Spinal cord (tissue), 10 donors: ENCODE results near the gene WLS. TPM values are rescaled to one million over a fixed set of nuclear protein-coding genes. Genes with fewer than 3 reads are reported as not detected.
"Not testable (repeated sequence)": the region's sequence is repeated elsewhere in the genome, so short reads cannot be mapped to it uniquely, and the experiment has no call there.

Source experiments
- DNase-seq, 6 donors: peaks; one replicate each; pipeline versions ENCODE4 v3.0.0 to v3.0.0-alpha.2; 2013 to 2015; ENCODE audit warnings: low spot score in 6 of 6, low read depth in 4 of 6
- H3K27ac ChIP-seq: one replicate; pipeline ENCODE4 v1.5.1; 2013; ENCODE audit warnings: low read depth, low read length, control low read depth
- H3K27me3 ChIP-seq: one replicate; pipeline ENCODE4 v1.6.1; 2013; ENCODE audit warnings: low read length; ENCODE audit not compliant: control insufficient read depth, insufficient read depth
- H3K36me3 ChIP-seq: one replicate; pipeline ENCODE4 v1.6.1; 2013; ENCODE audit warnings: low read length; ENCODE audit not compliant: control insufficient read depth, insufficient read depth
- H3K4me1 ChIP-seq: one replicate; pipeline ENCODE4 v1.6.1; 2013; ENCODE audit warnings: low read length; ENCODE audit not compliant: control insufficient read depth, insufficient read depth
- H3K4me3 ChIP-seq: one replicate; pipeline ENCODE4 v1.5.1; 2013; ENCODE audit warnings: low read depth, low read length, control low read depth
- H3K9me3 ChIP-seq: one replicate; pipeline ENCODE4 v1.6.1; 2013; ENCODE audit warnings: low read length; ENCODE audit not compliant: control insufficient read depth, insufficient read depth
- WGBS: methylation state at CpG from one replicate; pipeline ENCODE4 v1.1.5; 2013; ENCODE audit warnings: missing lambda C conversion rate; ENCODE audit not compliant: insufficient coverage; 5-methylcytosine and 5-hydroxymethylcytosine counted together
- polyA plus RNA-seq, 2 donors: library from polyadenylated mRNA; unstranded; fragments of 120-200 nt; gene quantifications; one replicate each; pipeline ENCODE4 v1.2.1, GENCODE V29; 2013; ENCODE audit not compliant: insufficient read length in 2 of 2
- total RNA-seq, 2 donors: library from RNA; depleted of rRNA in 1 of 2; stranded (reverse); fragments of 120-200 nt in 1 of 2; fragments of >200 nt in 1 of 2; gene quantifications; one replicate each; pipeline versions ENCODE4 v1.2.3 to v1.2.4, GENCODE V29; 2013 to 2014
- donor health status: healthy.

WLS gene
- total and polyA plus RNA-seq, 4 donors = 90.4 to 209 (median 124) TPM

DNA sequence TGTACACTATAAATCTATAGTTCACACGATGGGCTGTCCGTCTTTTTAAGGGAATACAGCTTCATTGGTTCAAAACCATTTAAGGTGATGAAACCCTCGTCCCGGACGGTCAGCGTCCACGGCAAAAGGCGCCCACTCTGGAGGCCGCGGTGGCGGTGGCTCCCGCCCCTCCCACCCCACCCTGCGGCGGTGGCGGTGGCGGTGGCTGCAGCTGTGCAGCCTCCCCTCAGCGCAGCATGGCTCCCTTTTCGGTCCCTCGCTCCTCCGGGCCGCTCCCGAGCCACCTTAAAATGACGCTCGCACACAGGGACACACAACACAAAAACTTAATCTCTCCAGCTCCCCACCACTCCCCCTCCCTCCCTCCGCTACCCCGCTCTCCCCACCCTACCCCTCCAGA is 69.1 kb downstream of the WLS start:
- Histone ChIP-seq H3K9me3 (no peaks in the 10 kb centered on the region), H3K36me3 (peaks cover 7% of the 10 kb centered on the region), H3K4me1 (peaks cover 4% of the 10 kb centered on the region), H3K4me3 (no peak overlapping the region), H3K27me3 (no peaks in the 10 kb centered on the region), H3K27ac (no peak overlapping the region)
- 97% methylated on average over 12 of the region's 26 CpGs for WGBS
- no peak for DNase-seq

DNA sequence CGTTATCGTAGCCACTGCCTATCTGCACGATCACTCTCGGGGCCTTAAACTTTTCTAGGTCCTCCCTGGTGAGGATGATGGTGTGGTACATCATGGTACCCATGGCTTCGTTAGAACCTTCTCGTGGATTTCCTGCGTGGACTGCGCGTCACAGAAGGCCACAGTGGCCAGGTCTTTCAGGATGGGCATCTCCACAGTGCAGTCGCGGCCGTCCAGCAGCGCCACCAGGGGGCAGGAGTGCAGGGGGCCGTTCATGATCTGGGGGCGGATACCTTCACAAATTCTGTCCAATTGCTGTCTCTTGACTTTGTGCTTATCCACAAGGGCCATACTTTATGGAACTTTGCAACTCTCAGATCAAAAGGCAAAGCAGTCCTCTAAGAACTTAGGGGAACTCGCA is 69.6 kb downstream of the WLS start:
- Histone ChIP-seq H3K27me3 (no peaks in the 10 kb centered on the region), H3K36me3 (peaks cover 7% of the 10 kb centered on the region), H3K4me1 (peaks cover 4% of the 10 kb centered on the region), H3K4me3 (no peak overlapping the region), H3K27ac (no peak overlapping the region), H3K9me3 (no peaks in the 10 kb centered on the region)
- whole genome bisulfite sequencing = 97% methylated on average over 12 of the region's 16 CpGs
- DNase-seq = no peak

- not testable (repeated sequence) for H3K27ac ChIP-seq, H3K36me3 ChIP-seq, H3K4me1 ChIP-seq, H3K27me3 ChIP-seq, DNase-seq, H3K9me3 ChIP-seq, H3K4me3 ChIP-seq
- 98% methylated on average over 6 of the region's 12 CpGs for WGBS
Measured at GRCh38 chr1:68161672-68162071, 70.7 kb downstream of the WLS start.

GRCh38 chr1:68160935-68161334 is 71.4 kb downstream of the WLS start:
- H3K9me3 ChIP-seq, H3K4me1 ChIP-seq, H3K27me3 ChIP-seq, DNase-seq, H3K27ac ChIP-seq, H3K4me3 ChIP-seq, H3K36me3 ChIP-seq: not testable (repeated sequence)
- no CpG with 5 or more reads among the region's 2 CpGs for WGBS

GRCh38 chr1:68160021-68160420 is 72.3 kb downstream of the WLS start:
- Histone ChIP-seq H3K9me3 (no peaks in the 10 kb centered on the region), H3K27me3 (no peaks in the 10 kb centered on the region), H3K4me1 (peaks cover 4% of the 10 kb centered on the region), H3K36me3 (peaks cover 7% of the 10 kb centered on the region), H3K4me3 (no peak overlapping the region), H3K27ac (no peak overlapping the region)
- DNase-seq = no peak
- no CpG with 5 or more reads among the region's 1 CpG for WGBS

- no peaks in the 10 kb centered on the region for H3K27me3 ChIP-seq
- no peak overlapping the region for H3K27ac ChIP-seq
- 83% methylated on average over 6 of the region's 8 CpGs for WGBS
- peaks cover 4% of the 10 kb centered on the region for H3K4me1 ChIP-seq
- H3K36me3 ChIP-seq = peaks cover 7% of the 10 kb centered on the region
- H3K4me3 ChIP-seq = no peak overlapping the region
- DNase-seq = no peak
- H3K9me3 ChIP-seq = no peaks in the 10 kb centered on the region
Measured at GRCh38 chr1:68158837-68159236, 73.5 kb downstream of the WLS start.

DNA sequence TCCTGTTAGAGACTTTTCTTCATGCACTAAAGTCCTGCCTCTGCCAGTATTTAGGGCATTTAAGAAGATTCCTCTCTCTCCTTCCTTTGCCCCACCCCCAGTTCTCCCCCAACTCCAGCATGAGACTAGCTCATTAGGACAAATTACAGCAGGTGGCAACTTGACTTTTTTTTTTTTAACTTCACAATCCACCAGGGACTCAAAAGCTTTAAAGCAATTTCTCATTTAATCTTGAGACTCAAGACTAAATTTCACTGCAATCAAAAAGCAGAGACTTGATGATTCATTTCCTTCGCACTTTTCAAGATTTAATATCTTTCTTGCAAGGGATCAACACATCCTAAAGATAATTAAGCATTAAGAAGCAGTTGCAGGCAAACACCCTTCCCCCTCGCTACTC is 74.9 kb downstream of the WLS start:
- Histone ChIP-seq H3K9me3 (no peaks in the 10 kb centered on the region), H3K4me3 (no peak overlapping the region), H3K27ac (no peak overlapping the region), H3K36me3 (peaks cover 5% of the 10 kb centered on the region), H3K27me3 (no peaks in the 10 kb centered on the region), H3K4me1 (peaks cover 4% of the 10 kb centered on the region)
- WGBS = no CpG with 5 or more reads among the region's 2 CpGs
- peak in 1 of 6 donors; percentile 12 for DNase-seq

GRCh38 chr1:68151690-68152089 is 80.6 kb downstream of the WLS start:
- Histone ChIP-seq H3K27me3 (no peaks in the 10 kb centered on the region), H3K27ac (no peak overlapping the region), H3K36me3 (peaks cover 10% of the 10 kb centered on the region), H3K9me3 (no peaks in the 10 kb centered on the region), H3K4me1 (no peaks in the 10 kb centered on the region), H3K4me3 (no peak overlapping the region)
- DNase-seq = no peak
- 72% methylated on average over 3 of the region's 3 CpGs for WGBS

DNA sequence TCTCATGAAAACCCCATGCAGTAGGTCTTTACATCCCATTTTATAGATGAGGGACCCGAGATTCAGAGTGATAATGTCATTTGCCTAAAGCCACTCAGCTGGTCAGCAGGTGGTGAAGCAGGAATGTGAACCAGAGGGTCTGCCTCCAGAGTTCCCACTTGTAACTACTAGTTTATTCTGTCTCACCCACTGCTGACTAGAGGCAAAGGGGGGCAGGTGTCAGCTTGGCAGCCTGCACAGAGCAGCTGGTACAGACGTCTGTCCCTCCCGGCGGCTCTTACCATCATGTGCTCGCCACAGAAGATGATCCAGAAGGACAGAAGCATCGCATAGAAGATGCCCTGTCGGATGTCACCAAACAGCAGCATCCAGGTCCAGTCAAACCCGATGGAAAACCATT is 82.4 kb downstream of the WLS start:
- Histone ChIP-seq H3K36me3 (peaks cover 10% of the 10 kb centered on the region), H3K4me1 (no peaks in the 10 kb centered on the region), H3K9me3 (no peaks in the 10 kb centered on the region), H3K27me3 (no peaks in the 10 kb centered on the region), H3K4me3 (no peak overlapping the region), H3K27ac (no peak overlapping the region)
- 91% methylated on average over 8 of the region's 8 CpGs for WGBS
- peak in 1 of 6 donors; percentile 68 for DNase-seq

- WGBS = 90% methylated on average over 2 of the region's 5 CpGs
Measured at GRCh38 chr1:68149110-68149798, 83.1 kb downstream of the WLS start.

More at GRCh38 chr1:68149110-68149798, 83.1 kb downstream of the WLS start:
- Histone ChIP-seq H3K27me3 (no peaks in the 10 kb centered on the region), H3K36me3 (peaks cover 10% of the 10 kb centered on the region), H3K27ac (no peak overlapping the region), H3K4me1 (no peaks in the 10 kb centered on the region), H3K4me3 (no peak overlapping the region), H3K9me3 (no peaks in the 10 kb centered on the region)
- DNase-seq = no peak
